Skin epidermis (tissue), 12 donors: ENCODE results near the gene MPHOSPH8.
"Not testable (repeated sequence)": the region's sequence is repeated elsewhere in the genome, so short reads cannot be mapped to it uniquely, and the experiment has no call there.

Source experiments
- H3K27ac ChIP-seq, 21 experiments: fragments of 200-600 bp; sonication (generic) in 11 of 21; one replicate each; pipeline ENCODE4 v1.5.0; 2020; ENCODE audit warnings: mild to moderate bottlenecking in 3 of 21, inconsistent platforms in 2 of 21, moderate library complexity in 2 of 21
- H3K4me3 ChIP-seq, 7 experiments: fragments of 200-600 bp; sonication (generic) in 2 of 7; one replicate each; pipeline ENCODE4 v1.5.0; 2020; ENCODE audit warnings: inconsistent platforms in 2 of 7, mild to moderate bottlenecking in 2 of 7, moderate library complexity in 1 of 7

Gene MPHOSPH8

DNA sequence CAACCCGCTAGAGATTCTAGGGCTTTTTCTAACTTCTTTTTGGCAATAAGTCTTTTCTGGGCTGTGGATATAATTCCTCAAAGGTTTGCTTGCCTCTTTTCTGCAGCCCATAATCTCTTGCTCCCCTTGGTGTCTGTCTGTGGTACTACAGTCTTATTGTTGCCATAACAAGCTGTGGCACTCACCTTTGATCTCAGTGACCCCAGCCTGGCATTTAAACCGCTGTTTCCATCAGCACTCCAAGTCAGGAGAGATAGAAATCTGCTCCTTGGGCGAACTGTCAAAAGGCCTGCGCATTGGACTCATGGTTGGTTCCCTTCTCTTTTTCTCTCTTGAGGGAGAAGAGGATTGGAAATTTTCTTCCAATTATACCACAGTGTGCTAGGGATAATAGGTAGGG lies 14.5 kb upstream of the MPHOSPH8 start:
- Histone ChIP-seq H3K27ac (no peak overlapping the region), H3K4me3 (no peak overlapping the region)

DNA sequence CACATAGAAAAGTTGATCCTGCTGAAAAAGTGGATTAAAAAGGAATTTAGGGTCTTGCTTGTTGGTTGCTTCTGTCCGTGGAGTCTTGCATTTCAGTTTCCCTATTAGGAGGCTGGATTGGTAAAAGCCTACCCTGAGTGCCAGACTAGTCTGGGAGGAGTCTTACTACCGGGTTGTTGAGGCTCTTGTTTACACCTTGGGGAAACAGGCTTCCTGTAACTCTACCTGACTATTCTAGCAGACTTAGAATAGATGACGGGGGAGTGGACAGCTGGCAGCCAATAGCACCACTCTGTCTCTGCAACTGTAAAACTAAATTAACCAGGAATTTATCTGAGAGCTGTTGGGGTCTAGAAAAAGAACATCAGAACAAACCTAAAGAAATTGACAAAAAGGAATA lies 11.3 kb upstream of the MPHOSPH8 start:
- H3K4me3 ChIP-seq, result no peak overlapping the region
- no peak overlapping the region for H3K27ac ChIP-seq

DNA sequence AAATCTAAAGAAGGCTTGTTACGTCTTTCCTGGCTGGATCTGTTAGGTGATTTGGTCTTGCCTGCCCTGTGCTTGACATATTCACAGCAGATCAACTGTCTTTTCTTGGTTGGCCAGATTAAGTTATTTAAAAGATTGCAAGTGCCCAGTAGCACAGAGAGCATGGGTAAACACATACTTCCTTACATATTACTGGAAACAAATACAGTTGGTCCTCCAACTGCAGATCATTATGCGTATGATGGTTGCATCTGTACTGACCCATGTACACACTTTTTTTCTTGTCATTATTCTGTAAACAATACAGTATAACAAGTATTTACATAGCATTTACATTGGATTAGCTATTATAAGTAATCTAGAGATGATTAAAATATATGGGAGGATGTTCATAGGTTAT lies 9.2 kb upstream of the MPHOSPH8 start:
- Histone ChIP-seq H3K4me3 (no peak overlapping the region), H3K27ac (no peak overlapping the region)

DNA sequence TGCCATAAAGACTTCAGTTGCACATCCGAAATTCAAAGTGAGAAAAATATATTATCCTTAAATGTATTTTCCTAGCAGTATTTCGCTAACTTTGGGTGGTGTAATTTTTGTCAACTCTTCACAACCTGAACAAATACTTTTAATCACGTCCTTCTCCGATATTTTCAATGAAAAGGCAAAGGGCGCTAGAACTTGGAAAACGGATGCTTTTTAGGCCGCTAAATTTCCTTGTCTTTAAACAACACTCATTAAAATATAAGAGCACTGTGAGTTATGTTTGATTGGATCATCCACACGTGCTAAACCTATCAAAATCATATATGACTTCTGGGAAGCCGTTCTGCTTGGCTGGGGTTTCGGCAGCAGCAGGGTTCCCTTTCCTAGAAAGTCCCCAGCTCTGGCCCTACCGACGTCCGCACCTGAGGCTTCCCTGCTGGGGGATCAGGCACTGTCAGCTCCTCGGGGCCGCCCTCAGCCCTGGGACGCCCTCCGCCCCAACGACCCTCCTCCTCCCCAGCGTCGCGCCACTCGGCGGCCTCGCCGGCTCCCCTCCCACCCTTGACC lies 462 bp upstream of the MPHOSPH8 start:
- peak overlapping the region; percentile 58 to 93 (median 89) for H3K27ac ChIP-seq
- H3K4me3 ChIP-seq, result peak overlapping the region; percentile 64 to 97 (median 82)

DNA sequence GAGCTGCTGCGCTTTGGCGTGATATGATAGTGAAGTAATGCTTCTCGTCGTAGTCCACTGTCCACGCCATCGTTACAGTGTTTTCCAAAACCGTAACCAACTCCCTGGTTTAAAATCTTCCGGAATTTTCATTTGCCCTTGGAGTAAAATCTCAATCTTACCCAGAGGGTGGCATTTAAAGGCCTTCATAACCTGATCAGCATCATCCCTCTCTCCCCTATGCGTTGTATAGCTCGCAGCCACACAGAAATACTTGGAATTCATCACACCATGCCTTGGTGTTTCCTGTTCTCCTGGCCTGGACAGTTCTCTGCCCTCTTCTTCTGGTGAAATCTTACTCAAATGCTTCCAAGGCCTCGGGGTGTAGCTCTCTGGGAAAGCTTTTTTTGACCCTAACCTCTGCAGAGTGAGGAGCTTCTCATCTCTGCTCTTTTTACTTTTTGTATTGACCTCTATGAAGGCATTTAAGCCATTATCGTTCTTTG lies 839 bp downstream of the MPHOSPH8 start:
- Histone ChIP-seq H3K27ac (peak overlapping the region in 20 of 21 experiments; percentile 76 to 93 (median 90)), H3K4me3 (peak overlapping the region; percentile 64 to 97 (median 82))

DNA sequence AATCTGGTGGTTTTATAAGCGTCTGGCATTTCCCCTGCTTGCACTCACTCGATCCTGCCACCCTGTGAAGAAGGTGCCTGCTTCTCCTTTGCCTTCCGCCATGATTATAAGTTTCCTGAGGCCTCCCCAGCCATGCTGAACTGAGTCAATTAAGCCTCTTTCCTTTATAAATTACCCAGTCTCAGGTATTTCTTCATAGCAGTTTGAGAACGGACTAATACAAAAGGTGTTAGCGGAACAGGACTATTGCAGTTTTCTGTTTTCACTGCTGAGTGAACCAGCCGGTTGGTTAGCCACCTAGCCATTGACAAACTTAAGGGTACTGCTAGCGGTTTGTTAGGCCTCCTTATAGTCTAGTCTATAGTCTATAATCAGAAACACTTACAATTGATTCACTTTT lies 2.5 kb downstream of the MPHOSPH8 start:
- H3K4me3 ChIP-seq, H3K27ac ChIP-seq: not testable (repeated sequence)

DNA sequence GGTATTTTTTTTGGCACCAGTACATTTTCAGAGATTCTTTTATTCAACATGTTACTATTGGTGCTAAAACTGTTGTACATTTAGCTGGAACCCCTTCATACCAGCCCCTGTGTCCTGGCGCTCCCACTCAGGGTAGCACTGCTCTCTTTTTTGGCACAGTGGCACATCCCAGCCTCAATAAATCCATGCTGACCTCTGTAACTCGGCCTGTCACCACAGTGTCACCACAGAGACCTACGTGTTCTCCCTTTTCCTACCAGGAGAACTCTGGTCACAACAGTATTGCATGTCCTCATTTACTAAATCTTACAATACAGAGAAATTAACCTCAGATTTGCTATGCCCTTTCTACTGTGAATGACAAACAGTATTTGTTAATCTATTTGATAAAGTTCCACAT lies 10.2 kb downstream of the MPHOSPH8 start:
- no peak overlapping the region for H3K27ac ChIP-seq
- H3K4me3 ChIP-seq, result no peak overlapping the region

DNA sequence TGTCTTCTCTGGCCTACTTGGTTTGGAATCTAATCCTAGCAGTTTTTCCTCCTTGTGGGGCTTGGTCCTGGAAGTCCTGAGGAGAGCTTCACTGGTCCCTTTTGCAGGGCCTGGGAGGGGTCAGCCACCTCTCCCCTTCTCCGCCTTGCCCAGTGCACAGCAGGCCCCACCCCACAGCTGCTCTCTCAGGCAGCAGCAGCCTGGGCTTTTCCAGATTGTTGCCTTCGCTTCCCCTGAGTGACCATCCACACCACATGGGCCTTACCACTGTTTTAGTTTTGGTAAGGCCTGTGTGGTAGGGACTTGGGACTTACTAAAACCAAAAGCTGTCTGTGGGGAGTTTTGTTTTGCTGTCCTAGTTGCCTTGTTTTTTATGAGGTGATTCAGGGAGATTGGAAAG lies 11.5 kb downstream of the MPHOSPH8 start:
- H3K27ac ChIP-seq, result no peak overlapping the region
- no peak overlapping the region for H3K4me3 ChIP-seq

DNA sequence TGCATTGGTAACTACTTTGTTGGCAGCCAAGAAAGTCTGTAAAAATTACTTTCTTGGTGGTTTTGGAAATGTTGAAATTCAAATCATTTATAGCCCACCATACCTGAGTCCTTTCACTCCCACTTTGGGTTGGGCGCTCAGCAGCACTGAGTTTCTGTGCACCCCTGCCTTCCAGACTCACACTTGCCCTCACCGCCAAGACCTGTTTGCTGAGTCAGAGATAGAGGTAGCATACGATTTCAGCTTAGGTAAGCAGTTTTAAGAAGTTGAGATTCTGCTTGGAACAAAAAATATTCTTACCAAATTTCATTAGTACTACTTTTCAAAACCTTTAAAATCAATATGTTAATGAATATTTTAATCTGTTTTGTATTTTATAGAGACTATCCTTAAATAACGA lies 12.6 kb downstream of the MPHOSPH8 start:
- H3K27ac ChIP-seq, result no peak overlapping the region
- no peak overlapping the region for H3K4me3 ChIP-seq

DNA sequence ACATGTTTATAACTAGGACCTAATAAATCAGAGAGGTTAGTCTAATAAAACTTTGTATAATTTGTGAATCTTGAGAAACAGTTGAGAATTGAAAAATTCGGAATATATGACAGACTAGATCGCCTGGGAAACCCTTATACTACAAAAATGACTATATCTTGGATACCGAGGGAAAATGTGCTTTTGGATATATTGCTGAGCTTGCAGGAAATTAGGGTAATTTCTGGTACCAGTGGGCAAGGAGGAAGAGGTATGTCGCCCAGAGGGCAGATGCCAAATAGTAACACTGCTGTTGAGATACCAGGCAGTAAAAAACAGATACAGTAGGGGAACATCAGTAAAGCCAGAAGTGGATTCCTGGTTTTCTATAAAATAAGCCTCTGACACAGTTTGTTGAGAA lies 17.3 kb downstream of the MPHOSPH8 start:
- no peak overlapping the region for H3K4me3 ChIP-seq
- no peak overlapping the region for H3K27ac ChIP-seq

DNA sequence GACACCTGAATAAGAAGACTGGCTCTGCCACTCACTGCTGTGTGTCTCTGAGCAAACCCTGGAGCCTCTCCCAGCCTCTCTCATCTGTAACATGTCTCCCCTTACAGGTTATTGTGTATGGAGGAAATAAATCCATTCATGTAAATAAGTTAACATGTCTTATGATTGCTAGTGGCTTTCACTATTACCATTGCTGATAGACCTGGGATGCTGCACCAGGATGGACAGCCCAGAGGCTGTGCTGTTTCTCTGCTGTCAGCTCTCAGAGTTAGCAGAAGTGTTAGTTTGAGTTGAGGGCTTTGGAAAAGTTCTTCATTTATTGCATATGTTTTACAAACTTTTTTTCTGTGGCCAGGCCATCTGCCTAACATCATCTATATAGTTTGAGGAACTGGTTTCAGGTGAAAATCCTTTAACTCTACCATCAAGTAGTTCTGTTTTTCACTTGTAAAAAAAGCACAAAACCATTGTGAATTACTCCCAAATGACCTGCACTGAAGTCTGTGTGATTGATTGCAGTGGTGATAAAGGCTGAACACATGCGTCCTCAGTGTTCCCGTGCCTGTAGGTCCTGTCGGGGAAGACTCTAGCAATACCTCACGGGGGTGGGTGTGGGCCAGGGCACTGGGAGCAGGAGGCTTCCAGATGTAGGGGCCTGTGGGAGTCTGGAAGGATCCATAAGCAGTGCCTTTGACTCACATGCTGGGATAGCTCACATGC lies 24.6 kb downstream of the MPHOSPH8 start:
- no peak overlapping the region for H3K4me3 ChIP-seq
- H3K27ac ChIP-seq, result no peak overlapping the region

DNA sequence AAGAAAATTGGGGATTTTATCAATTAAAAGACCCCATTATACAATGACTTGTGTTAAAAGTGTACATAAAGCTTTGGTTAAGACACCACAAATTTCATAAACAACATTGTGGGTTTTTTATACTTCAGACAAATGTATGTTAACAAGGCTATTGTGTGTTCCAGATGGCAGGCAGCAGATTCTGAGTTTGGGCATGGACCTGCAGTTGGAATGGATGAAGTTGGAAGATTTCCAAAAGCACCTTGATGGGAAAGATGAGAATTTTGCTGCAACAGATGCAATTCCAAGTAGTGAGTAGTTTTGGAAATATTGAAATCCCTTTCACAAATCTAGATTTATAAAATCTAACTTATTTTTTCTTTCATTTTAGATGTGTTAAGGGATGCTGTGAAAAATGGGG lies 25.4 kb downstream of the MPHOSPH8 start:
- Histone ChIP-seq H3K4me3 (no peak overlapping the region), H3K27ac (no peak overlapping the region)

DNA sequence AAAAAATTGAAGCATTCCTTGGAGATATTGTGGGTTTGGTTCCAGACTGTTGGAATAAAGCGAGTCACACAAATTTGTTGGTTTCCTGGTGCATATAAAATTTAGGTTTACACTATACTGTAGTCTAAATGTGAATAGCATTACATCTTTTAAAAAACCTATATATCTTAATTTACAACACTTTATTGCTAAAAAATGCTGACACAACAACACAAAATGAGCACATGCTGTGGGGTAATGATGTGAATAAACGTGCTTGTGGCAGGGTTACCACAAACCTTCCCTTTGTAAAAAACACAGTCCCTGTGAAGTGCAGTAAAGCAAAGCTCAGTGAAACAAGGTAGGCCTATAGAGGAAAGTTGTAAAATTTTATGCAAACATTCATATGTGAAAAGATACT lies 27.7 kb downstream of the MPHOSPH8 start:
- no peak overlapping the region for H3K4me3 ChIP-seq
- no peak overlapping the region for H3K27ac ChIP-seq

DNA sequence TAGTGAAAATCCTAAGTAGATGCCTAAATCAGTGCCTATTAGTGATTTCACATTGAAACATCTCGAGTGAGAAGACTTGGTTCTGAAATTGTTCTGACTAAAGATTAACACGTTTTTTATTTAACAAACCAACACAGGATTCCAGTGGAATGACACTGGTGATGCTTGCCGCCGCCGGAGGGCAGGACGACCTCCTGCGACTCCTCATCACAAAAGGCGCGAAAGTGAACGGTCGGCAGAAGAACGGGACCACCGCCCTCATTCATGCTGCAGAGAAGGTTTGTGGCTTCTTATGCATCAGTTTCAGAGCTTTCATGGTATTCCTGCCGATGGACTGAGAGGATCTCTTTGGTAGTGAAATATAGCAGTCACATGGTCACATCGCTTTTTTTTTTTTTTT lies 28.1 kb downstream of the MPHOSPH8 start:
- no peak overlapping the region for H3K4me3 ChIP-seq

DNA sequence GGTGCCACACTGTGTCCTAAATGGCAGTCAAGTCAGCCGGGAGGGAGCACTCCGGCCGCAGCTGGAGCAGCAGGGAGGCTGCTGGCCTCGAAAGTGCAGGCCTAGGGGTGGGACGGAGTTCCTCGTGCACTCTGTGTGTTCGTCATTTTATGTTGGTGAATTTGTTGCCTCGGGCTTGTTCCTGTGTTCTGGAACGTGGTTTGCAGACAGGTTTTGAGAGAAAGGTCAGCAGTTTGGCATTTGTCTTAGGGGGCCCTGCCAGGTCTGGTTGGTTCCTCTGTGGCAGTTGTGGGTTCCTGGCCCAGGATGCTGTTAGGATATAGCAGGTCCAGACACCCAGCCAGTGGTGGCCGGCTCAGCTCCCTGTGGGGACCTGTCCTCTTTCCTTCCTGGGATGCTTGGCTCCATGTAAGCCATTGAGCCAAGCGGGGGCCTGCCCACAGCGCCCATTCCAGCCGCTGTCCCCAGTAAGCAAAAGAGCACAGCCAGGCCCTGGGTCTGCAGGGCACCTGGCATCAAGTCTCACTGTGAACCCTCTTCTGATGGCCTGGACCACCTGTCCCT lies 30.0 kb downstream of the MPHOSPH8 start:
- H3K27ac ChIP-seq, result no peak overlapping the region

More for the DNA sequence above, 28.1 kb downstream of the MPHOSPH8 start:
- no peak overlapping the region for H3K27ac ChIP-seq

DNA sequence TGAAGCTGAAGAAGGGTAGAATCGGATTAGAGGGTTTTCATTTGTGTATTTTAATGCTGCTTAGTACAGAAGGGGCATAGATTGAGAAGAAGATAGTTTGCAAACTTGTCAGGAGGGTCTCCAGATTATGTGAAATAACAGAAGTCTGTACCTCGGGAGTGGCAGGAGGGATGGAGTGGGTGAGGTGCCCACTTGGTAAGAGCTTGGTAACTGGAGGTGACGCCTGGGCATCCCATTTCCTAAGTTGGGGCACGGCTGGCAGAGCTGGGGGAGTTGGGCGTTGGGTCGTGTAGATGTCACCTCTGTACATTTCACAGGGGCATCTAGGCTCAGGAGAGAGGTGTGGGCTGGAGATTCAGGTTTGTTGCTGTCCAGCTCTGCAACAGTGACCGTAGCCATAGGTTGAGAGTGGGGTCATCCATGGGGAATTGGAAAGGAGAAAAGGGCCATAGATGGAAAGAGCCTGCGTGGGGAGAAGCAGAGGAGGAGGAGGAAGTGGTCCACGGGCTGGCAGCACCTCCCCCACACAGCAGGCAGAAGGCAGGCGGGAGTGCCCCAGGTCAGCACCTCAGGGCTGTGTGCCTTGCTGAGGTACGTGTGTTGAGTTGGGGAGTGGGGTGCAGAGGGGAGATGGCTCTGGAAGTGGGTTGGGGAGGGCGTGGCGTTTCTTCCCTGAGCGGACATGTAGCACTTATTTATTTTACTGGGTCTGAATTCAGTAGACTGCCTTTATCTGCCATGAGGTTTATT lies 31.2 kb downstream of the MPHOSPH8 start:
- Histone ChIP-seq H3K27ac (no peak overlapping the region), H3K4me3 (no peak overlapping the region)

More for the DNA sequence above, 30.0 kb downstream of the MPHOSPH8 start:
- no peak overlapping the region for H3K4me3 ChIP-seq

DNA sequence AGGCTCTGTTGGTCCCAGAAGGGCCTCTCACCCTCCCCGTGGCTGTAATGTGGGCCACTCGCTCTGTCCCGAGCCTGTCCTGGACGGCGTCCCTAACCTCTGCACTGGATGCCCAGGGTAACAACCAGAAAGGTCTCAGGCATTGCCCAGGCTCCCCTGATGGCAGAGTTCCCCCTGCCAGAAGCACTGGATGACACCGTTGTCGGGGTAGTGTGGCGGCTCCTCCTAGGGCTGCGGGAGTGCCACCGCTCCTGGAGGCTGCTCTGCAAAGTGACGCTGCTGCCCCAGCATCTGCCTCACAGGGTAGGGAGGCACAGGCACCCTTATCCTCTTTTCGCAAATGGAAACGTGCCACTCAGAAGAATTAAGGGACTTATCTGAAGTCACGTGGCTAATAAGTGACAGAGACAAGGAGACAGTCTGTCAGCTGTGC lies 32.0 kb downstream of the MPHOSPH8 start:
- Histone ChIP-seq H3K4me3 (no peak overlapping the region), H3K27ac (no peak overlapping the region)

DNA sequence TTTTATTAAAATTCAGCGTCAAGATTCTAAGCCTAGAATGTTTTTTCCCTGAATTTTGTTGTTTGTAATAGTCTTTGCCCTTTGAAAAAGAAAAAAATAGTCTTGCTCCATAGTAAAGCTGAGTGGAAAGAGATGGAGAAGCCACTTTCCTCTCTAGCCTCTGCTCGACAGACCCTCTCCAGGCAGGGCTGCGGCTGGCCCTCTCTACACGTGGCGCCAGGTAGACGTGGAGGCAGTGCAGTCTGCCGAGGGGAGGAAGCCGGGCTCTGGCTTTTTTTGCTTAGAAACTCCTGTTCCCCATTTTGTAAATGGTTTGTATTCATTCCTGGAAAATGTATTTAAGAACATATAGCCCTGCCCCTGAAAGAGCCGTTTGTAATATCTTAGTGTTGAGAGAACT lies 35.3 kb downstream of the MPHOSPH8 start:
- H3K4me3 ChIP-seq, result no peak overlapping the region
- H3K27ac ChIP-seq, result no peak overlapping the region

DNA sequence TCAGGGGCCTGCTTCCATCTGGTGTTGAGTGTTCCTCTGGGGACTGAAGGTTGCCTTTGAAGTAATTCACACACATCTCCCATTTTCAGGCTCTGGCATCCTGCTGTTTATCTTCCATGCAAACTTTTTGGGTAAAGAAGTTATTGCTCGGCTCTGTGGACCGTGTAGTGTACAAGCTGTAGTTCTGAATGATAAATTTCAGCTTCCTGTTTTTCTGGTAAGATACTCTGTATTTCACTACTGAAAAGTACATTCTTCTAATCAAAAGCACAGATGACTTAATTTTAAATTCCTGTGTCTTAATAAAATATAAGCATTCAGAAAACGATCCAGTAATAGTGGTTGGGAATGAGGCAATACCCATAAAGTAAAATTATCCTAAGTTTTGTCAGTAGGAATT lies 36.7 kb downstream of the MPHOSPH8 start:
- Histone ChIP-seq H3K27ac (no peak overlapping the region), H3K4me3 (no peak overlapping the region)

DNA sequence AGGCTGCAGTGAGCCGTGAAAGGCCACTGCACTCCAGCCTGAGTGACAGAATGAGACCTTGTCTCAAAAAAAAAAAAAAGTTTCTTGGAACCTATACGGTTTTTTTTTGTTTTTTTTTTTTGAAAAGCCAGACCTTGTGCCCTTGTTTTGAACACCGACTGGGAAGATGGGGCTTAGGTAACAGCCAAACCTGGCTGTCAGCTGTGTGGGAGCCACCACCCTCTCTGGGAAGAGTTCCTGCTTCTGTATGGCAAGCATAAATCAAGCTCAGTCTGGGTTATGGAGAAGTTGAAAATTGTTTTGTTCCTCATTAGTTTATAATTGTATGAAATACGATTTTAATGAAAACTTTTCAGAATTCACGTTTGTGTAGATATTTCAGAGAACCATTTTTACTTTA lies 39.5 kb downstream of the MPHOSPH8 start:
- Histone ChIP-seq H3K4me3 (no peak overlapping the region), H3K27ac (no peak overlapping the region)
